Amniotic epithelial cell (primary cell): Measurements from ENCODE around the gene MAP3K3.

Experiments used
- DNase-seq: peaks from one replicate; pipeline ENCODE4 v3.0.0-alpha.2; 2010; ENCODE audit warnings: low read depth

The MAP3K3 gene

GRCh38 chr17:63653050-63653449, 30.8 kb downstream of the MAP3K3 start:
- DNase-seq, result peak; percentile 30

- no peak for DNase-seq
Measured at GRCh38 chr17:63657786-63658185, 35.6 kb downstream of the MAP3K3 start.

GRCh38 chr17:63658366-63658765, 36.1 kb downstream of the MAP3K3 start:
- DNase-seq, result no peak

DNA sequence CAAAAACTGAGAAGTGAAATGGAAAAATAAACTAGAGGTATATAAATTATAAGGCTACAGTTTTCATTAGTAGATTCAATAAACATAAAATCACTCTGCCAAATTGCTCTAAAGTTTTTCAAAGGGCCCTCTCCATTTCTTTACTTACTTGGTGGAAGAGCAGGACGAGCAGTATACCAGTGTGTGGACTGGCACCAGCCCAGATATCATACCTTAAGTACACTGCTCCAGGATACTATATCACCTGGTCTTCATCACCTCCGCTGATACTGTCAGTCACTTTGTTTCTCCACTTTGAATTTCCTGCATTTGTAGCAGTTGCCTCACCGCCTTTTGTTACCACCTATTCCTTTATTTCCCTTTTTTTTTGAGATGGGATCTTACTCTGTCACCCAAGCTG, 37.6 kb downstream of the MAP3K3 start:
- DNase-seq, result no peak

DNA sequence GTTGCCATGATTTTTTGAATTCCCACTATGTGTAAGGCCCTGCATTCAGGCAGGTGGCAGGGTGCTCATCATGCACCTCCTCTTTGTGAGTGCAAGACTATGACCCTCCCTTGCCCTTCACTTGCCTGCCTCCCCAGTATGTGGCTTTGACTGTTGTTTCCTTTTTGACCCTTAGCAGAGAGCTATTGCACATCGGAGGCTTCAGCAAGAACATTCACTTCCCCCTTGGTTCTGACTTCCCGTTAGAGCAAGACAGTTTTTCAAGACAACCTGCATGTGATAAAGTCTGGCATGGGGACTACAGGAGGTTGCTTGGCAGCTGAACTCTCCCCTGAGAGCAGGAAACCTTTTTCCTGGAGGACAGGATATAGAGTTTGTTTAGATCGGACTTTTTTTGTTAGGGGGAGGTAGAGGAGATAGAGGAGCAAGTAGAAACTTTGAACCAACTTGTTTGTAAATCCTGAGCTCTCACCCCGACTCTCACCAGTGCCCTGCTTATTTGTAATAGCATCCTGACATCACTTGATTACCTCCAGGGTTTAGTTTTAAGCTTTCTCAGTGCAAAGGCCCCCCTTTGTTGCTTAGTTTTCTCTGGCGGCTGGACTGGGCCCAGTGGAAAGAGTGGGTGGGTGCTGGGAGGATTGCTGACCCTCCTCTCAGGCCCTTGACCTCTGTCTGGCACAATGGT, 43.5 kb downstream of the MAP3K3 start:
- DNase-seq, result no peak

- DNase-seq, result no peak
Measured at GRCh38 chr17:63672856-63673255, 50.6 kb downstream of the MAP3K3 start.

- DNase-seq, result no peak
Measured at GRCh38 chr17:63675231-63675606, 53.0 kb downstream of the MAP3K3 start.

DNA sequence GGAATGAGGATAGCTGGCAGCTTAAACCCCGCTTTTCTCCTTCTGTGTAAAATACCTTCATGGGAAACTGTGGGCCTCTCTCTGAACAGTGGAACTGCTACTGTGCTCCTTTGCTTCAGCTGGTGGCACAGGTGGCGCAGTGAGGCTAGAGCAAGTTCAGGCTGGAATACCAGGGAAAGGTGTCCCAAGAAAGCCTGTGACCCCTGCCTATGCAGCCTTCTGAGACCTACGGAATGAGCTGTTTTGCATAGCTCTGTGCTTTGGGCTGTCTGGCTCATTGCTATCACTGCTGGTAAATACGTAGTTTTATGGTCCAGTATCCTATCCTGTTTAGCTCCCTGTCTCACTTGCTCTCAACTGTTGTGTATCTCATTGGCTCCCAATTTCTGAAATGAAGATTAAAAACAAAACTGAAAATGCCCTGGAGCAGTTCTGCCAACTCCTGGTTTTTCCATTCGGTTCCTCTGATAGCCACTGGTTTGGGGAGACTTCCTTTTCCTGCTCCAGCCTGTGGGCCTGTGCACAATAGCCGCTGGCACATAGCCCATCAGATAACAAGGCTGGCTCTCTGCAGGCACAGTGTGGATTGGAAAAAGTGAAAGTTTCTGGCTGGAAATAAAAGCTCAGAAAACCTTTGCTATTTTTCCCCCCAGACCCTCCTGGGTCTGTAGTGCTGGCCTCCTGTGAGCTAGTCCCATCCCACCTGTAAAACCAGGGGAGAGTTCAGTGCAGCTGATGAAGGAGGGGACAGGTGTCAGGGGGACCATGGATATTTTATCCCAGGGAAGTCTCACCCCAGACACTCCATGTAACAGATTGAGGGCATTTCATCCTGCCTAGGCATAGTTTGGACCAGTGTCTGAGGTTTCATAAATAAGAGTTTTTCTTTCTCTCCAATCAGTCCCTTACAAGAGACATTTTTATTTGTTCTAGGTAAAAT, 53.7 kb downstream of the MAP3K3 start:
- peak; percentile 83 for DNase-seq

DNA sequence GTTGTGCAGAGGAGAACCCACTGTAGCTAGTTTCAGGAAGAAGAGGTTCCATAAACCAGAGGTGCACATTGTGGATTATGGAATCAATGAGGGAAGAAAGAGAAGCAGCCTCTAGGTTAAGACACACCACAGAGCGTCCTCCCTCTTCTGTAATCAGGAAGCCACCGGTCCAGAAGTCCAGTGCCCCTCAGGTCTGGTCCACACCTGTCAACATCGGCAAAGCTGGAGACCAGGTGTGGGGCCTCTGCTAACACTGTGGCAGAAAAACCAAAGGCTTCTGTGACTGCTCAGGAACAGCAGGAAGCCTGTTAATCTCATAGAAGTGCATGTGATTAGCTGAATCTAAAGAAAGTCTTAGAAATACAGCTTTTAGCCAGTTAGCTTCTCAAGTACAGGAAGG, 54.4 kb downstream of the MAP3K3 start:
- no peak for DNase-seq

- DNase-seq, result no peak
Measured at GRCh38 chr17:63679214-63679613, 57.0 kb downstream of the MAP3K3 start.

DNA sequence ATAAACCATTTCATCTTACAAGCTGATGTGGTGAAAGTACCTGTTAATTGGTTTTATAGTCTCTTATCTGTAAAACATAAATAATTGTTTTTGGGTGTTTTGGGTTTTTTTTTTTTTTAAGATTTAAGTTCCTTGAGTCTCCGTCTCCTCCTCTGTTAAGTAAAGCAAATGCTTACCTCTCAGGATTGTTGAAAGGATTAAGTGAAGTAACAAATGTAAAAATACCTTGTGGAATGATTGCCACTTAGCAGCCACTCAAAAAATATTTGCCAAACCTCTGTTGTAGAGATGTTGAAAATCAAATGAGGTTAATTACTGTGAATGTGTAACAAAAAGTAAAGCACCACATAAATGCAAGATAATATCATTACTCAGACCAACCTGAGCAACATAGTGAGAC, 58.5 kb downstream of the MAP3K3 start:
- DNase-seq, result no peak

DNA sequence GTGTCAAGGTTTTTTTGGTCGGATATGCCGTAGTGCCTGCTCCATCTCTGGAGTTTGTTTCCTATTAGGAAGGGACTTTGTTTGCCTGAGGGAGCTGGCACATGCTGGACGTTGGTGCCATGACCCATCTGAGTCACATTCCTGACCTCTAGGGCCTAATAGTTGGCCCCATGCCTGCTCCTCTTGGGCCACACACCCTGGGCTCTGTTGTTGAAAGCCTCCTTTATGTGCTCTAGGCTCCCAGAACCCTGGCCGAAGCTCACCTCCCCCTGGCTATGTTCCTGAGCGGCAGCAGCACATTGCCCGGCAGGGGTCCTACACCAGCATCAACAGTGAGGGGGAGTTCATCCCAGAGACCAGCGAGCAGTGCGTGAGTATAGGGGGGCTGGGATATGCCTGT, 59.3 kb downstream of the MAP3K3 start:
- no peak for DNase-seq

DNA sequence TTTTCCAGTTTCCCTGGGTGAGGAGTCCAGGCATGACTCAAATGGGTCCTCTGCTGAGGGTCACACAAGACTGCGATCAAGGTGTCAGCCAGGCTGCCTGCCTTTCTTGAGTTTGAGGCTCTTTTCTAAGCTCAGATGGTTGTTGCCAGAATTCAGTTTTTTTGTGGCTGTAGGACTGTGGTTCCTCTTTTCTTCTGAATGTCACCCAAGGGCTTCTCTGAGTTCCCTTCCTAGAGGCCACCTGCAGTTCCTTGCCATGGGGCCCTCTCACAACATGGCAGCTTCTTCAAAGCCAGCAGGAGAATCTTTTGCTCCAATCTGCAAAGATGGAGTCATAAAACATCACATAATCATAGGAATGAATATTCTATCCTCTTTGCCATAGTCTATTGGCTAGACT, 60.2 kb downstream of the MAP3K3 start:
- no peak for DNase-seq

GRCh38 chr17:63682981-63683380, 60.8 kb downstream of the MAP3K3 start:
- DNase-seq, result no peak

- no peak for DNase-seq
Measured at GRCh38 chr17:63685041-63685440, 62.8 kb downstream of the MAP3K3 start.

GRCh38 chr17:63685578-63685977, 63.4 kb downstream of the MAP3K3 start:
- no peak for DNase-seq

- no peak for DNase-seq
Measured at GRCh38 chr17:63686138-63686685, 64.0 kb downstream of the MAP3K3 start.

GRCh38 chr17:63688396-63689020, 66.3 kb downstream of the MAP3K3 start:
- no peak for DNase-seq

DNA sequence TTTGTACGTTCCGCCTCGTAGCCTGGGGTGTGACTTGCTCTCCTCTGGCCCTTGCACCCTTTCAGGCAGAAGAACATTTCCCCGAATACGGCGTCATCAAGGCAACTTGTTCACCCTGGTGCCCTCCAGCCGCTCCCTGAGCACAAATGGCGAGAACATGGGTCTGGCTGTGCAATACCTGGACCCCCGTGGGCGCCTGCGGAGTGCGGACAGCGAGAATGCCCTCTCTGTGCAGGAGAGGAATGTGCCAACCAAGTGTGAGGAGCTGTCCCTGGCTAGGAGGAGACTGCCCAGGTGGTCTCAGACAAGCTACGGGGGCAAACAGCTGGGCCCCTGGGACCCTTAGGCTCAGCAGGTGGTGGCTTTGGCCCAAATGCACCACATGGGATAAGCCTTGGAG, 67.3 kb downstream of the MAP3K3 start:
- DNase-seq, result no peak

DNA sequence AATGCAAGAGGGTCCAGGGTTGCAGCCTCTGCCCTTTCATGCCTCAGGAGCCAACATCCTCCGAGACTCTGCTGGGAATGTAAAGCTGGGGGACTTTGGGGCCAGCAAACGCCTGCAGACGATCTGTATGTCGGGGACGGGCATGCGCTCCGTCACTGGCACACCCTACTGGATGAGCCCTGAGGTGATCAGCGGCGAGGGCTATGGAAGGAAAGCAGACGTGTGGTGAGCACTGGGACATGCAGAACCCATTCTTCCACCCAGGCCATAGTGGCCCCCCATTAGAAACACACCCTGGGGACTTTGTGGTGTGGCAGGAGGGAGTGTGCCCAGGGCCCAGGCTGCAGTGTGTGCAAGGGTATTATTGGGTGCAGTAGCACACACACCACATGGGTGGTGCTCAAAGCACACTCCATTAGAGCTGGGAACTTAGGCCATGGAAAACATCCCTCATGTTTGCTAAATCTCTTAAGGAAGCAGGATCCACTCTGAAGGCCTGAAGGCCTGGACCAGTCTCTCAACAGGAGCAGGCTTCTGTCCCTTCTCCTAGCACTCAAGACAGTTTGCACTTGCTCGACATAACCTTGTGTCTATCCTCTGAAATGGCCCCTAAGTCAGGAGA, 70.1 kb downstream of the MAP3K3 start:
- DNase-seq, result no peak

- DNase-seq, result no peak
Measured at GRCh38 chr17:63693411-63694113, 71.3 kb downstream of the MAP3K3 start.
